ENCODE measurements around the gene SLC38A3. TPM values are rescaled to one million over a fixed set of nuclear protein-coding genes. Genes with fewer than 3 reads are reported as not detected.

SLC38A3 gene
- total and polyA plus RNA-seq, 2 of the 8 experiments (the other 6 are each of a cell fraction or from before 2014, with no cell fraction given), result 1.2 to 3.7 TPM

- FAIRE-seq (no peak), DNase-seq (ENCODE audit: low read depth in 1 of 2, low spot score in 2 of 2) (no peak)
- Histone ChIP-seq H2BK15ac (ENCODE audit: low read length) (no peak overlapping the region), H3K4ac (replicated peaks; ENCODE audit: insufficient read length, low read depth, low read length) (no peak overlapping the region), H3K9me3 (ENCODE audit: insufficient read depth in 2 of 2, low read depth in 1 of 2, low read length in 1 of 2) (no peaks in the 10 kb centered on the region), H2AK5ac (ENCODE audit: low read depth, low read length) (no peak overlapping the region), H3K23ac (ENCODE audit: insufficient read length) (no peak overlapping the region), H4K8ac (ENCODE audit: extremely low read depth, insufficient read depth, low read length) (peak overlapping the region; percentile 72), H3K9ac (replicated peaks in 1 of 4; ENCODE audit: extremely low read depth in 1 of 4, low read depth in 3 of 4, low read length in 3 of 4) (no peak overlapping the region), H3K18ac (ENCODE audit: extremely low read depth, low read length) (no peak overlapping the region), H3K36me3 (ENCODE audit: control insufficient read depth in 2 of 4, insufficient read depth in 4 of 4, low read length in 3 of 4) (peaks cover 7 to 25% (median 13%) of the 10 kb centered on the region in 4 experiments), H3K4me3 (ENCODE audit: extremely low read depth in 1 of 4, insufficient read depth in 2 of 4, low read depth in 3 of 4, low read length in 4 of 4) (no peak overlapping the region), H4K5ac (ENCODE audit: insufficient read length, low read depth, low read length) (no peak overlapping the region), H2BK20ac (ENCODE audit: low read length) (no peak overlapping the region), H3K23me2 (ENCODE audit: low read depth, low read length) (no peaks in the 10 kb centered on the region), H3K27me3 (replicated peaks in 1 of 4; ENCODE audit: control insufficient read depth in 3 of 4, extremely low read depth in 1 of 4, insufficient read depth in 3 of 4, low read length in 3 of 4) (no peaks in the 10 kb centered on the region), H3K56ac (replicated peaks; ENCODE audit: insufficient read length, low read depth, low read length) (no peak overlapping the region), H2BK120ac (replicated peaks; ENCODE audit: low read depth, low read length) (no peak overlapping the region), H3K14ac (ENCODE audit: insufficient read length) (no peak overlapping the region), H2BK5ac (ENCODE audit: low read depth, low read length) (peak overlapping the region; percentile 15; the same call in 1 of the 2 replicates), H3K27ac (ENCODE audit: low read depth, low read length) (no peak overlapping the region), H3K79me1 (ENCODE audit: low read depth, low read length) (peaks cover 15% of the 10 kb centered on the region), H2BK12ac (ENCODE audit: low read depth, low read length) (no peak overlapping the region), H3K4me1 (replicated peaks in 1 of 4; ENCODE audit: control insufficient read depth in 3 of 4, insufficient read depth in 4 of 4, low read length in 3 of 4) (peaks cover 0 to 7% (median 3%) of the 10 kb centered on the region in 4 experiments; a peak in 3 of 7 replicates), H4K20me1 (replicated peaks in 1 of 2; ENCODE audit: control insufficient read depth in 1 of 2, insufficient read depth in 2 of 2, low read length in 2 of 2) (peaks cover 6 to 16% of the 10 kb centered on the region in 2 experiments), H3K4me2 (ENCODE audit: insufficient read depth in 1 of 2, low read depth in 2 of 2, low read length in 2 of 2) (no peak overlapping the region), H2AFZ (ENCODE audit: low read length) (no peak overlapping the region), H4K91ac (replicated peaks; ENCODE audit: insufficient read length, low read length) (no peak overlapping the region), H3K79me2 (ENCODE audit: control insufficient read depth in 1 of 2, insufficient read depth in 2 of 2, low read length in 2 of 2) (peaks cover 0 to 3% of the 10 kb centered on the region in 2 experiments; a peak in 1 of 4 replicates)
- ChIA-PET CTCF (ENCODE audit: partially characterized antibody) (interaction anchor here (0.6 to 25.0 kb wide), 23 partner anchors 8 to 429 kb away, joined by 3 to 299 read pairs (median 4); partner anchors contain the start of gene GNAT1), POLR2A (ENCODE audit: partially characterized antibody) (interaction anchor here (0.5 to 7.2 kb wide), 4 partner anchors 37 to 98 kb away, joined by 3 to 34 read pairs (median 7); no protein-coding TSS in a partner anchor)
- WGBS, 2 experiments (ENCODE audit: extremely low coverage in 1 of 2, insufficient coverage in 1 of 2, insufficient read length in 1 of 2, insufficient replicate concordance in 2 of 2, low coverage in 1 of 2, low lambda C conversion rate in 2 of 2, missing lambda C conversion rate in 1 of 2), result 94% methylated on average over 29 of the region's 29 CpGs; no CpG with 5 or more reads in 1 of the 2 experiments
- TF ChIP-seq EP300 (IDR thresholded peaks at IDR 0.05; ENCODE audit: borderline replicate concordance in 1 of 2, low read depth in 2 of 2, low read length in 2 of 2) (no peak), CTCF (IDR thresholded peaks at IDR 0.05; ENCODE audit: control extremely low read depth in 1 of 3, insufficient read depth in 1 of 3, low read depth in 1 of 3, low read length in 3 of 3) (peak in 2 of 3 experiments; percentile 53 to 58; a peak in 3 of 4 replicates), TBP (IDR thresholded peaks at IDR 0.05; ENCODE audit: low read depth, low read length) (no peak), RAD21 (IDR thresholded peaks at IDR 0.05 in 1 of 2, conservative IDR thresholded peaks at IDR 0.05 in 1 of 2; ENCODE audit: low read depth in 2 of 2, low read length in 2 of 2) (peak; percentile 51 to 56; a peak in 2 of 4 replicates)
These were observed 31.2 kb upstream of the SLC38A3 start for GRCh38 chr3:50173685-50174516.

Measured in H1 (cell line).